Ishikawa (cell line): Measurements from ENCODE around the gene CHERP.

Experiments
- CEBPB ChIP-seq: IDR thresholded peaks from 2 replicates; pipeline ENCODE4 v1.6.1; 2012
- CREB1 ChIP-seq: IDR thresholded peaks from 2 replicates; pipeline ENCODE4 v1.6.1; 2012; ENCODE audit warnings: low read depth
- EGR1 ChIP-seq: IDR thresholded peaks from 2 replicates; pipeline ENCODE4 v1.6.1; 2012
- EP300 ChIP-seq: IDR thresholded peaks from 2 replicates; pipeline ENCODE4 v1.6.1; 2012; ENCODE audit warnings: borderline replicate concordance
- FOXM1 ChIP-seq: IDR thresholded peaks from 2 replicates; pipeline ENCODE4 v1.6.1; 2012; ENCODE audit warnings: low read depth, borderline replicate concordance
- MAX ChIP-seq: IDR thresholded peaks from 2 replicates; pipeline ENCODE4 v1.6.1; 2012
- NFIC ChIP-seq: IDR thresholded peaks from 2 replicates; pipeline ENCODE4 v1.6.1; 2012
- RAD21 ChIP-seq: IDR thresholded peaks from 2 replicates; pipeline ENCODE4 v1.6.1; 2012; ENCODE audit warnings: low read depth
- TAF1 ChIP-seq: IDR thresholded peaks from 2 replicates; pipeline ENCODE4 v1.6.1; 2012; ENCODE audit warnings: low read depth, mild to moderate bottlenecking
- TCF12 ChIP-seq: IDR thresholded peaks from 2 replicates; pipeline ENCODE4 v1.6.1; 2012; ENCODE audit warnings: low read depth
- TEAD4 ChIP-seq: IDR thresholded peaks from 2 replicates; pipeline ENCODE4 v1.6.1; 2012
- YY1 ChIP-seq: IDR thresholded peaks from 2 replicates; pipeline ENCODE4 v1.6.1; 2012; ENCODE audit warnings: low read depth
- ZBTB7A ChIP-seq: IDR thresholded peaks from 2 replicates; pipeline ENCODE4 v1.6.1; 2012; ENCODE audit warnings: low read depth
- TF ChIP-seq, protein P1 (sequence below): IDR thresholded peaks from 2 replicates; pipeline ENCODE4 v1.6.1; 2012; ENCODE audit warnings: low read depth, mild to moderate bottlenecking
- TF ChIP-seq, protein P2 (sequence below): IDR thresholded peaks from 2 replicates; pipeline ENCODE4 v1.6.1; 2012

Gene CHERP

GRCh38 chr19:16554776-16555175 lies 12.5 kb upstream of the CHERP start:
- TF ChIP-seq YY1 (no peak), FOXM1 (no peak), CREB1 (no peak), EP300 (no peak), MAX (no peak), ZBTB7A (no peak), CEBPB (no peak)
- TF ChIP-seq, protein P1, sequence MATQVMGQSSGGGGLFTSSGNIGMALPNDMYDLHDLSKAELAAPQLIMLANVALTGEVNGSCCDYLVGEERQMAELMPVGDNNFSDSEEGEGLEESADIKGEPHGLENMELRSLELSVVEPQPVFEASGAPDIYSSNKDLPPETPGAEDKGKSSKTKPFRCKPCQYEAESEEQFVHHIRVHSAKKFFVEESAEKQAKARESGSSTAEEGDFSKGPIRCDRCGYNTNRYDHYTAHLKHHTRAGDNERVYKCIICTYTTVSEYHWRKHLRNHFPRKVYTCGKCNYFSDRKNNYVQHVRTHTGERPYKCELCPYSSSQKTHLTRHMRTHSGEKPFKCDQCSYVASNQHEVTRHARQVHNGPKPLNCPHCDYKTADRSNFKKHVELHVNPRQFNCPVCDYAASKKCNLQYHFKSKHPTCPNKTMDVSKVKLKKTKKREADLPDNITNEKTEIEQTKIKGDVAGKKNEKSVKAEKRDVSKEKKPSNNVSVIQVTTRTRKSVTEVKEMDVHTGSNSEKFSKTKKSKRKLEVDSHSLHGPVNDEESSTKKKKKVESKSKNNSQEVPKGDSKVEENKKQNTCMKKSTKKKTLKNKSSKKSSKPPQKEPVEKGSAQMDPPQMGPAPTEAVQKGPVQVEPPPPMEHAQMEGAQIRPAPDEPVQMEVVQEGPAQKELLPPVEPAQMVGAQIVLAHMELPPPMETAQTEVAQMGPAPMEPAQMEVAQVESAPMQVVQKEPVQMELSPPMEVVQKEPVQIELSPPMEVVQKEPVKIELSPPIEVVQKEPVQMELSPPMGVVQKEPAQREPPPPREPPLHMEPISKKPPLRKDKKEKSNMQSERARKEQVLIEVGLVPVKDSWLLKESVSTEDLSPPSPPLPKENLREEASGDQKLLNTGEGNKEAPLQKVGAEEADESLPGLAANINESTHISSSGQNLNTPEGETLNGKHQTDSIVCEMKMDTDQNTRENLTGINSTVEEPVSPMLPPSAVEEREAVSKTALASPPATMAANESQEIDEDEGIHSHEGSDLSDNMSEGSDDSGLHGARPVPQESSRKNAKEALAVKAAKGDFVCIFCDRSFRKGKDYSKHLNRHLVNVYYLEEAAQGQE: no peak

- TF ChIP-seq RAD21: no peak
- no peak for TF ChIP-seq YY1
- no peak for TF ChIP-seq CEBPB
- no peak for TF ChIP-seq NFIC
- no peak for TF ChIP-seq TAF1
- TF ChIP-seq, protein P2, sequence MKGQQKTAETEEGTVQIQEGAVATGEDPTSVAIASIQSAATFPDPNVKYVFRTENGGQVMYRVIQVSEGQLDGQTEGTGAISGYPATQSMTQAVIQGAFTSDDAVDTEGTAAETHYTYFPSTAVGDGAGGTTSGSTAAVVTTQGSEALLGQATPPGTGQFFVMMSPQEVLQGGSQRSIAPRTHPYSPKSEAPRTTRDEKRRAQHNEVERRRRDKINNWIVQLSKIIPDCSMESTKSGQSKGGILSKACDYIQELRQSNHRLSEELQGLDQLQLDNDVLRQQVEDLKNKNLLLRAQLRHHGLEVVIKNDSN: no peak
- no peak for TF ChIP-seq EP300
- TF ChIP-seq TEAD4: no peak
- no peak for TF ChIP-seq CREB1
- TF ChIP-seq EGR1: no peak
- TF ChIP-seq, protein P1: no peak
- no peak for TF ChIP-seq ZBTB7A
- no peak for TF ChIP-seq MAX
- TF ChIP-seq TCF12: no peak
- no peak for TF ChIP-seq FOXM1
These were observed 6.7 kb upstream of the CHERP start for GRCh38 chr19:16548956-16549355.

- TF ChIP-seq, protein P1: no peak
- TF ChIP-seq FOXM1 (no peak), CEBPB (no peak), EP300 (no peak), CREB1 (no peak), TCF12 (no peak), RAD21 (no peak), NFIC (no peak), TAF1 (no peak), YY1 (no peak), TEAD4 (no peak), MAX (no peak), EGR1 (no peak), ZBTB7A (no peak)
- TF ChIP-seq, protein P2: no peak
These were observed 2.4 kb upstream of the CHERP start for GRCh38 chr19:16544473-16545231.

GRCh38 chr19:16542910-16543472 lies 754 bp upstream of the CHERP start:
- TF ChIP-seq YY1: no peak
- TF ChIP-seq CEBPB: no peak
- no peak for TF ChIP-seq TAF1
- TF ChIP-seq ZBTB7A: no peak
- no peak for TF ChIP-seq CREB1
- no peak for TF ChIP-seq TEAD4
- TF ChIP-seq EGR1: no peak
- no peak for TF ChIP-seq MAX
- no peak for TF ChIP-seq RAD21
- no peak for TF ChIP-seq NFIC
- no peak for TF ChIP-seq EP300
- no peak for TF ChIP-seq FOXM1
- TF ChIP-seq, protein P1: no peak
- TF ChIP-seq, protein P2: no peak
- TF ChIP-seq TCF12: no peak
